SU-DHL-6 (cell line): ENCODE data around the gene SCUBE1.

Source experiments
- CTCF ChIP-seq: fragments of 200-600 bp; sonication (generic); IDR thresholded peaks from one replicate; pipeline ENCODE4 v1.5.1; 2017; ENCODE audit warnings: antibody characterized with exemption, mild to moderate bottlenecking, low read length, moderate library complexity; ENCODE audit not compliant: insufficient read depth, poor library complexity, severe bottlenecking
- EZH2phosphoT487 ChIP-seq: fragments of 200-600 bp; sonication (generic), shearing (Covaris generic); conservative IDR thresholded peaks from 2 replicates; pipeline ENCODE4 v1.6.1; 2018; ENCODE audit warnings: mild to moderate bottlenecking, antibody characterized with exemption, low read length, moderate library complexity, mixed read lengths

DNA sequence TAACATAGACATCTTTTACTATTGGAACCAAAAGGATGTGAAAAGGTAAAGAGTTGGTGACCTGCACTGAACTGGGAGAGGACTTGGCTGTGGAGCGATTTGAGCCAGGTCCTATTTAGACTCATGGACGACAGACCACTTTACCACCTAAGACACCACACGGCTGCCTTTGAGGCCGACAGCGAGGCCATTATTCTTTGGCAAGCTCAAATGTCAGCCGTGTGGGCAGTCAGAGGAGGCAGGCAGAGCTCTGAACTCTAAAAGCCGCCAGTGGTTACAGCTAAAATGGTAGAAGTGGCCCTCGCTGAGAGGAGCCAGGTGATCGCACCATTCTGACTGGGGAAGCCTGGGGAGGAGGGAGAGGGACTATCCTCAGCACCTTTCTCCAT is 50.5 kb downstream of the SCUBE1 start:
- TF ChIP-seq CTCF = no peak
- no peak for TF ChIP-seq EZH2phosphoT487
